Esophagus muscularis mucosa (tissue), 4 donors: Measurements from ENCODE around the gene STAT4. TPM values are rescaled to one million over a fixed set of nuclear protein-coding genes. Genes with fewer than 3 reads are reported as not detected.

Experiments
- DNase-seq: peaks from one replicate; pipeline ENCODE4 v3.0.0-alpha.2; 2017; ENCODE audit errors: extremely low spot score
- H3K27ac ChIP-seq, 4 donors: fragments of 200-600 bp; sonication (generic); replicated peaks in 1 of 4; 1 replicate in 3 of 4; 2 replicates in 1 of 4; pipeline ENCODE4 v1.5.1; 2016 to 2019; ENCODE audit warnings: mild to moderate bottlenecking in 1 of 4
- H3K27me3 ChIP-seq, 4 donors: fragments of 200-600 bp; sonication (generic); one replicate each; pipeline versions ENCODE4 v1.5.1 to v1.6.0; 2016 to 2019
- H3K36me3 ChIP-seq, 4 donors: fragments of 200-600 bp; sonication (generic); one replicate each; pipeline ENCODE4 v1.5.1; 2016 to 2019
- H3K4me1 ChIP-seq, 4 donors: fragments of 200-600 bp; sonication (generic); one replicate each; pipeline ENCODE4 v1.5.1; 2016 to 2019
- H3K4me3 ChIP-seq, 4 donors: fragments of 200-600 bp; sonication (generic); 1 replicate in 2 of 4; 2 replicates in 2 of 4; pipeline ENCODE4 v1.5.1; 2016 to 2019; ENCODE audit warnings: mild to moderate bottlenecking in 4 of 4, moderate library complexity in 1 of 4
- H3K9me3 ChIP-seq, 4 donors: fragments of 200-600 bp; sonication (generic); 1 replicate in 3 of 4; 2 replicates in 1 of 4; pipeline ENCODE4 v1.5.1; 2016 to 2019
- EP300 ChIP-seq: sonication (generic); formaldehyde crosslinking; IDR thresholded peaks from one replicate; pipeline ENCODE4 v1.6.1; 2017; ENCODE audit warnings: antibody characterized with exemption
- POLR2A ChIP-seq: fragments of 450-650 bp; IDR thresholded peaks from one replicate; pipeline ENCODE4 v1.6.1; 2017; ENCODE audit warnings: antibody characterized with exemption, moderate library complexity, mild to moderate bottlenecking, low read depth
- POLR2AphosphoS5 ChIP-seq, 2 donors: sonication (generic); formaldehyde crosslinking; IDR thresholded peaks; one replicate each; pipeline ENCODE4 v1.6.1; 2017; ENCODE audit warnings: antibody characterized with exemption in 2 of 2
- WGBS: methylation state at CpG from one replicate; pipeline ENCODE4 v1.1.5; 2018; 5-methylcytosine and 5-hydroxymethylcytosine counted together
- intact Hi-C: fragments of 100-400 bp; cut with DNase I; formaldehyde crosslinking; loops from one replicate; pipeline ENCODE4 v1.15.1; 2023
- total RNA-seq, 4 donors: library from RNA; depleted of rRNA; stranded (reverse); fragments of >200 nt; gene quantifications; one replicate each; pipeline versions ENCODE4 v1.1.0 to v1.2.1, GENCODE V29; 2016
- TF ChIP-seq, protein P1 (sequence below), 3 experiments: fragments of 200-600 bp in 2 of 3; fragments of 450-650 bp in 1 of 3; sonication (generic) in 2 of 3; IDR thresholded peaks; one replicate each; pipeline ENCODE4 v1.5.1; 2017 to 2019; ENCODE audit warnings: antibody characterized with exemption in 3 of 3, mild to moderate bottlenecking in 2 of 3, moderate library complexity in 1 of 3

STAT4 gene
- total RNA-seq, 4 donors from 2014 or later = 0.26 to 5.4 (median 2.4) TPM

DNA sequence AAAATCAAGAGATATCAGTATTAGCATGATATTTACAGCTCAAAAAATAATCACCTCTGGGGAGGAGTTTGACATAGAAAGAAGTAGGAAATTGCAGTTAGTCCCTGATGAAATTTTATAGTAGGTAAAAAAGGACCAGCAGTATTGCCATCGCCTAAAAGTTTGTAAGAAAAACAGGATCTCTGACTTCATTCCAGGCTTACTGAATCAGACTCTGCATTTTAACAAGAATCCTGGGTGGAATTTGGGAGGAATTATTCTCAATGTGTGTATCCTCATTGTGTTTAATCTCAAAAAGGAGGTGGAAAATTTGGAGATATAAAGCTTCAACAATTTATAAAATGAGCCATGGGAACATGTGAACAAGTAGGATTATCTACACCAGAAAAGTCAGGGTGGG is 105.7 kb downstream of the STAT4 start:
- Histone ChIP-seq H3K4me1 (peaks cover 0 to 17% (median 8%) of the 10 kb centered on the region in 4 donors), H3K36me3 (no peaks in the 10 kb centered on the region), H3K4me3 (no peak overlapping the region), H3K27me3 (peaks cover 0 to 3% (median 0%) of the 10 kb centered on the region in 4 donors), H3K9me3 (no peaks in the 10 kb centered on the region), H3K27ac (no peak overlapping the region)
- intact Hi-C loops = no loop called here
- TF ChIP-seq POLR2AphosphoS5 (IDR thresholded peaks at IDR 0.05) = no peak
- TF ChIP-seq EP300 = no peak
- no peak for TF ChIP-seq POLR2A
- TF ChIP-seq, protein P1, sequence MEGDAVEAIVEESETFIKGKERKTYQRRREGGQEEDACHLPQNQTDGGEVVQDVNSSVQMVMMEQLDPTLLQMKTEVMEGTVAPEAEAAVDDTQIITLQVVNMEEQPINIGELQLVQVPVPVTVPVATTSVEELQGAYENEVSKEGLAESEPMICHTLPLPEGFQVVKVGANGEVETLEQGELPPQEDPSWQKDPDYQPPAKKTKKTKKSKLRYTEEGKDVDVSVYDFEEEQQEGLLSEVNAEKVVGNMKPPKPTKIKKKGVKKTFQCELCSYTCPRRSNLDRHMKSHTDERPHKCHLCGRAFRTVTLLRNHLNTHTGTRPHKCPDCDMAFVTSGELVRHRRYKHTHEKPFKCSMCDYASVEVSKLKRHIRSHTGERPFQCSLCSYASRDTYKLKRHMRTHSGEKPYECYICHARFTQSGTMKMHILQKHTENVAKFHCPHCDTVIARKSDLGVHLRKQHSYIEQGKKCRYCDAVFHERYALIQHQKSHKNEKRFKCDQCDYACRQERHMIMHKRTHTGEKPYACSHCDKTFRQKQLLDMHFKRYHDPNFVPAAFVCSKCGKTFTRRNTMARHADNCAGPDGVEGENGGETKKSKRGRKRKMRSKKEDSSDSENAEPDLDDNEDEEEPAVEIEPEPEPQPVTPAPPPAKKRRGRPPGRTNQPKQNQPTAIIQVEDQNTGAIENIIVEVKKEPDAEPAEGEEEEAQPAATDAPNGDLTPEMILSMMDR (IDR thresholded peaks at IDR 0.05) = no peak
- 88% methylated on average over 1 of the region's 1 CpG for WGBS
- DNase-seq = no peak

DNA sequence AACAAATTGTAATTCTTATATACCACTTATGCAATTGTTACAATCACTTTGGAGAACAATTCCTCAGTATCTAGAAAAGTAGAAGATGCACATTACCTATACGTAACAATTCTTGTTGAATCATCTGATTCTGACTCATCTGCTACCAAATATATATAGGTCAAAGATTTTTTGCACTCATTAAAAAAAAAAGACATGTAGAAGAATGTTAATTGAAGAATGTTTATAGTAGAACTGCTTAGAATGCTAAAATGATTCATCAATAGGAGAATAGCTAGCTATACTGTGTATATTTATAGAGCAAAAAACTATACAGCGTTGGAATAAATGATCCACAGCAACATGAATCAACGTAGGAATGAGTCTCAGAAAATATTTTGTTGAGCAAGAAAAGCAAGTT is 107.4 kb downstream of the STAT4 start:
- intact Hi-C loops = no loop called here
- Histone ChIP-seq H3K27ac (no peak overlapping the region), H3K4me1 (no peaks in the 10 kb centered on the region), H3K27me3 (peaks cover 0 to 3% (median 0%) of the 10 kb centered on the region in 4 donors), H3K4me3 (no peak overlapping the region), H3K36me3 (no peaks in the 10 kb centered on the region), H3K9me3 (no peaks in the 10 kb centered on the region)
- DNase-seq = no peak
- TF ChIP-seq POLR2AphosphoS5 (IDR thresholded peaks at IDR 0.05) (no peak), POLR2A (no peak), EP300 (no peak)
- TF ChIP-seq, protein P1 (IDR thresholded peaks at IDR 0.05) = no peak
- 85% methylated on average over 3 of the region's 3 CpGs for WGBS

DNA sequence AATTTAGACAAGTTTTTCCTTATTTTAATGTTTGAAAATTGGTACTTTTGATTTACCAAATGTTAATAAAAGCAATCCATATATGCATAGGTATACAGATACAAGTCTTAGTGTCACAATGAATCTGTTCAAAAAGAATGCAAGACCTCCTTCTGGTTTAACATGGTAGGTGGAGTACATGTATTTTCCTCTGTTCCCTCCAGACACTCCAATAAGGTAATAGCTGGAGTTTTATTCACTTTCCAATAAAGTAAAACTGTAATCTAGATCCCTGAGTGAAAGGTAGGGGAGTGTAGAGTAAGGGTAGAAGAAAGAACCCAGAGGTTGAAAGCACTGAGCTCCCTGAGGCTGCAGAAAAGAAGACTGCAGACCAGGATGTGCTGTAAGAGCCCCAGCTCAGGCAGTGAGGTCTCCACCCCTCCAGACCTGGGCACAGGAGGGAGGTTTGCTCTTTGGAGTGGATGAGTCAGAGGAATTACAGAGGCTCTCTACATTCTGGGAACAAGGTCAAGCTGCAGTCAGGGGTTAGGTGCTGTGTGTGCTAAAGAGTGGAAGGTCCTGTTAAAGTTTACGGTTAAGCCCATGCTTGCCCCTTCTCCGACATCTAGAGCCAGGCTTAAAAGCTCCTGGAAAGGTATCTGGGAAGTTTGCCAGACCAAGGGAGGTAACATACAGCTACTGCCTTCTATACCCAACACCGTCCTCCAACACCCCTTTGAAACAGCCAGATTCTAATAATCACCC is 109.2 kb downstream of the STAT4 start:
- Histone ChIP-seq H3K4me1 (no peaks in the 10 kb centered on the region), H3K36me3 (no peaks in the 10 kb centered on the region), H3K4me3 (no peak overlapping the region), H3K27ac (no peak overlapping the region), H3K27me3 (peaks cover 0 to 2% (median 0%) of the 10 kb centered on the region in 4 donors), H3K9me3 (no peaks in the 10 kb centered on the region)
- no peak for DNase-seq
- TF ChIP-seq POLR2AphosphoS5 (IDR thresholded peaks at IDR 0.05) = no peak
- TF ChIP-seq POLR2A = no peak
- TF ChIP-seq, protein P1 (IDR thresholded peaks at IDR 0.05) = no peak
- TF ChIP-seq EP300 = no peak
- 100% methylated on average over 3 of the region's 3 CpGs for WGBS
- intact Hi-C loops = no loop called here

DNA sequence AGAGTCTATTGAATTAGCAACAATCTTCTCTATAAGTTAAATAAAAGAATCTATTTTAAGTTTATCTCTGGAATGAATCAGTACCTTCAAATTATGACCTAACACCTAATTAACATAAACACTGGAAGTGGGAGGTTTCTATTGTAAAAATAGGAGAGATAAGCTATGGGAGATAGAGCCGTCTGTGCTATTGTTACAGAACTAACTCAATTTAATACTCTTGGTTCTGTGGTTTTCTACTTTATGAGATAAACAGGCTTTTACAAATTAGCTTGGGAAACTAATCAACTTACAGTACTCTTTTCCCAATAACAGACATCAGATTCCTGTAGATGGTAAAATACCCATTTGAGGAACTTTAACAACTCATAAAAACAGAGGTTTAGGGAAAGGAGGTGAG is 111.2 kb downstream of the STAT4 start:
- 86% methylated on average over 1 of the region's 1 CpG for WGBS
- Histone ChIP-seq H3K9me3 (no peaks in the 10 kb centered on the region), H3K4me3 (no peak overlapping the region), H3K36me3 (no peaks in the 10 kb centered on the region), H3K27ac (no peak overlapping the region), H3K4me1 (no peaks in the 10 kb centered on the region), H3K27me3 (no peaks in the 10 kb centered on the region)
- intact Hi-C loops = no loop called here
- TF ChIP-seq, protein P1 (IDR thresholded peaks at IDR 0.05) = no peak
- TF ChIP-seq POLR2AphosphoS5 (IDR thresholded peaks at IDR 0.05) (no peak), POLR2A (no peak), EP300 (no peak)
- DNase-seq = no peak
